SK-N-SH treated with all-trans-retinoic acid at 6 μM for 48 hours (cell line): ENCODE measurements around the gene PRELID3B.

ENCODE experiments used
- ATAC-seq: fragments of 200-7000 bp; cut with Tn5 transposase; 3 replicates; pipeline ENCODE4 v1.9.1; 2020; ENCODE audit warnings: mild to moderate bottlenecking, moderate library complexity
- ARNTL ChIP-seq: fragments of 450-650 bp; formaldehyde crosslinking; IDR thresholded peaks from 2 replicates; pipeline ENCODE4 v1.5.0; 2020; ENCODE audit warnings: low read depth, mild to moderate bottlenecking, moderate library complexity, borderline replicate concordance
- BACH2 ChIP-seq: fragments of 250-450 bp; sonication (Bioruptor Pico); IDR thresholded peaks from 2 replicates; pipeline ENCODE4 v1.9.0; 2021; ENCODE audit warnings: mild to moderate bottlenecking, borderline replicate concordance
- CREB5 ChIP-seq: fragments of 250-450 bp; sonication (Bioruptor Pico); IDR thresholded peaks from 2 replicates; pipeline ENCODE4 v1.5.1; 2020; ENCODE audit warnings: low read depth, mild to moderate bottlenecking, moderate library complexity
- CSDC2 ChIP-seq: fragments of 250-450 bp; sonication (Bioruptor Pico); IDR thresholded peaks from 2 replicates; pipeline ENCODE4 v1.5.0; 2020; ENCODE audit warnings: mild to moderate bottlenecking, moderate library complexity
- ESRRG ChIP-seq: fragments of 250-450 bp; sonication (Bioruptor Pico); IDR thresholded peaks from 2 replicates; pipeline ENCODE4 v1.6.1; 2021; ENCODE audit warnings: mild to moderate bottlenecking
- GLIS3 ChIP-seq: fragments of 250-450 bp; sonication (Bioruptor Pico); IDR thresholded peaks from 2 replicates; pipeline ENCODE4 v1.5.0; 2020; ENCODE audit warnings: mild to moderate bottlenecking, moderate library complexity
- ISL1 ChIP-seq: fragments of 250-450 bp; sonication (Bioruptor Pico); IDR thresholded peaks from 2 replicates; pipeline ENCODE4 v2.1.2; 2022; ENCODE audit warnings: mild to moderate bottlenecking, moderate library complexity
- OSR1 ChIP-seq: fragments of 250-450 bp; sonication (Bioruptor Pico); IDR thresholded peaks from 2 replicates; pipeline ENCODE4 v1.8.0; 2022; ENCODE audit warnings: moderate library complexity, mild to moderate bottlenecking, inconsistent platforms
- POU6F1 ChIP-seq: fragments of 250-450 bp; sonication (Bioruptor Pico); IDR thresholded peaks from 2 replicates; pipeline ENCODE4 v1.8.0; 2021; ENCODE audit warnings: low read depth, mild to moderate bottlenecking, moderate library complexity, borderline replicate concordance
- PPARA ChIP-seq: fragments of 250-450 bp; sonication (Bioruptor Pico); IDR thresholded peaks from 2 replicates; pipeline ENCODE4 v1.5.0; 2020; ENCODE audit warnings: mild to moderate bottlenecking, borderline replicate concordance
- RARB ChIP-seq: fragments of 250-450 bp; sonication (Bioruptor Pico); IDR thresholded peaks from 2 replicates; pipeline ENCODE4 v1.8.0; 2021; ENCODE audit warnings: mild to moderate bottlenecking, moderate library complexity
- SNAI2 ChIP-seq: fragments of 250-450 bp; sonication (Bioruptor Pico); IDR thresholded peaks from 2 replicates; pipeline ENCODE4 v1.5.0; 2020; ENCODE audit warnings: mild to moderate bottlenecking, moderate library complexity
- TOX ChIP-seq: fragments of 250-450 bp; sonication (Bioruptor Pico); IDR thresholded peaks from 2 replicates; pipeline ENCODE4 v1.8.0; 2021; ENCODE audit warnings: mild to moderate bottlenecking, moderate library complexity, borderline replicate concordance
- TSHZ2 ChIP-seq: fragments of 250-450 bp; sonication (Bioruptor Pico); IDR thresholded peaks from 2 replicates; pipeline ENCODE4 v1.5.0; 2020; ENCODE audit warnings: mild to moderate bottlenecking, moderate library complexity
- ZC3H10 ChIP-seq: fragments of 250-450 bp; sonication (Bioruptor Pico); IDR thresholded peaks from 2 replicates; pipeline ENCODE4 v1.5.1; 2021; ENCODE audit warnings: mild to moderate bottlenecking, moderate library complexity
- ZFP3 ChIP-seq: fragments of 250-450 bp; sonication (Bioruptor Pico); IDR thresholded peaks from 2 replicates; pipeline ENCODE4 v1.5.0; 2020; ENCODE audit warnings: mild to moderate bottlenecking, moderate library complexity
- ZFP30 ChIP-seq: fragments of 450-650 bp; formaldehyde crosslinking; IDR thresholded peaks from 2 replicates; pipeline ENCODE4 v1.5.0; 2022; ENCODE audit warnings: mild to moderate bottlenecking, moderate library complexity
- ZNF565 ChIP-seq: fragments of 450-650 bp; formaldehyde crosslinking; conservative IDR thresholded peaks from 2 replicates; pipeline ENCODE4 v1.5.0; 2020; ENCODE audit warnings: low read depth, mild to moderate bottlenecking, moderate library complexity
- ZNF70 ChIP-seq: fragments of 450-650 bp; formaldehyde crosslinking; IDR thresholded peaks from 2 replicates; pipeline ENCODE4 v1.5.0; 2020; ENCODE audit warnings: mild to moderate bottlenecking, moderate library complexity
- TF ChIP-seq, protein P1 (sequence below): fragments of 250-450 bp; sonication (Bioruptor Pico); IDR thresholded peaks from 2 replicates; pipeline ENCODE4 v1.8.0; 2020; ENCODE audit warnings: mild to moderate bottlenecking, moderate library complexity, borderline replicate concordance

PRELID3B gene

DNA sequence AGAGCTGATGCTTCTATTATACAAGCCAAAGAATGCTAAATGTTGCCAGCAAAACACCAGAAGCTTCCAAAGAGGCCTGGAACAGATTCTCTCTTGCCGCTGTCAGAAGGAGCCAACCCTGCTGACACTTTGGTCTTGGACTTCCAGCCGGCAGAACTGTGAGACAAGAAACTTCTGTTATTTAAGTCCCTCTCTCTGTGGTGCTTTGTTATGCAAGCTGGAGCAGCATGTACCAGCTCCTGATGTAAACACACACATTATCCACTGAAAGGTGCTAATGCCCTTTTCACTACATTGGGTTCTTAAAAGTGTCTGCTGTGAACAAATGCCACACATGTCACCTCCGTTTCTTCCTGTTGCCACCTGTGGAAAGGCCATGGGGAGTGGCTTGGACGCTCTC lies 25.9 kb upstream of the PRELID3B start (continued):
- TF ChIP-seq TSHZ2 (CRISPR knock-in tag): no peak
- TF ChIP-seq GLIS3 (CRISPR knock-in tag): no peak
- no peak for TF ChIP-seq SNAI2
- TF ChIP-seq, all 23 proteins: peak for 0

DNA sequence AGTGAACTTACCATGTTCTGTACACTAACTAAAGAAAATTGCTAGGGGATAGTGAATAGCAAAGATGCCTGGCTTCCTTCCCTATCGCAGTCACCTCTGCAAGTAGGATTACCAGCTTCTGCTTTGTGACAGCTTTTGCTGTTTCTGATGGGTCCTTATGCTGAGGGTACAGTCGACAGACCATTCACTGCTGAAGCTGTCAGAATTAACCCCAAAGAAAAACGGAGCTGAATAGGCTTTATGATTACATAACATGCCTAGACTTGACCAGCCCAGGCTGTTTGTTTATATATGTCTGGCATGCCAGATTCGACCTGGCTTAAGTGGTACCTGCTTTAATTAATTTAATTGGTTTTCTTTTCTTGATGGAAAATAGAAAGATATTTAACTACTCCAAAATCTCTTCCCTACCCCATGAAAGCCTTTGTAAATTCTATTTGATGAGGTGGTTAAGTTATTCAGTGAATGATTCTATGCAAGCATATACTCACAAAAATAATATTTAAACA lies 21.7 kb upstream of the PRELID3B start:
- ATAC-seq: peak; percentile 34; the same call in 2 of the 3 replicates
- TF ChIP-seq ISL1 (no peak), ZFP3 (CRISPR knock-in tag) (no peak), TOX (CRISPR knock-in tag) (no peak), TSHZ2 (CRISPR knock-in tag) (no peak), ZFP30 (CRISPR knock-in tag) (no peak), ZC3H10 (no peak)
- TF ChIP-seq, all 23 proteins: peak for 0

GRCh38 chr20:59063358-59064213 lies 21.0 kb upstream of the PRELID3B start:
- TF ChIP-seq ZFP3 (CRISPR knock-in tag) (0 out of 2 replicates have a peak, but pooled peaks have one; percentile 13), ISL1 (peak; percentile 26), PPARA (CRISPR knock-in tag) (no peak), ZC3H10 (peak; percentile 68; the same call in 1 of the 2 replicates)
- TF ChIP-seq, protein P1, sequence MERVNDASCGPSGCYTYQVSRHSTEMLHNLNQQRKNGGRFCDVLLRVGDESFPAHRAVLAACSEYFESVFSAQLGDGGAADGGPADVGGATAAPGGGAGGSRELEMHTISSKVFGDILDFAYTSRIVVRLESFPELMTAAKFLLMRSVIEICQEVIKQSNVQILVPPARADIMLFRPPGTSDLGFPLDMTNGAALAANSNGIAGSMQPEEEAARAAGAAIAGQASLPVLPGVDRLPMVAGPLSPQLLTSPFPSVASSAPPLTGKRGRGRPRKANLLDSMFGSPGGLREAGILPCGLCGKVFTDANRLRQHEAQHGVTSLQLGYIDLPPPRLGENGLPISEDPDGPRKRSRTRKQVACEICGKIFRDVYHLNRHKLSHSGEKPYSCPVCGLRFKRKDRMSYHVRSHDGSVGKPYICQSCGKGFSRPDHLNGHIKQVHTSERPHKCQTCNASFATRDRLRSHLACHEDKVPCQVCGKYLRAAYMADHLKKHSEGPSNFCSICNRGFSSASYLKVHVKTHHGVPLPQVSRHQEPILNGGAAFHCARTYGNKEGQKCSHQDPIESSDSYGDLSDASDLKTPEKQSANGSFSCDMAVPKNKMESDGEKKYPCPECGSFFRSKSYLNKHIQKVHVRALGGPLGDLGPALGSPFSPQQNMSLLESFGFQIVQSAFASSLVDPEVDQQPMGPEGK (CRISPR knock-in tag): no peak
- ATAC-seq: peak; percentile 93

- TF ChIP-seq ZC3H10: no peak
- TF ChIP-seq ZNF565 (CRISPR knock-in tag): no peak
- TF ChIP-seq POU6F1 (CRISPR knock-in tag): no peak
- TF ChIP-seq BACH2 (CRISPR knock-in tag): no peak
- no peak for TF ChIP-seq RARB (CRISPR knock-in tag)
- TF ChIP-seq OSR1 (CRISPR knock-in tag): no peak
- no peak for TF ChIP-seq ESRRG (CRISPR knock-in tag)
- no peak for TF ChIP-seq ARNTL
- TF ChIP-seq, protein P1 (CRISPR knock-in tag): no peak
- TF ChIP-seq ZNF70 (CRISPR knock-in tag): no peak
- TF ChIP-seq SNAI2: no peak
- no peak for TF ChIP-seq ZFP3 (CRISPR knock-in tag)
- no peak for TF ChIP-seq ISL1
- no peak for TF ChIP-seq GLIS3 (CRISPR knock-in tag)
- no peak for TF ChIP-seq CSDC2 (CRISPR knock-in tag)
- no peak for TF ChIP-seq TOX (CRISPR knock-in tag)
- TF ChIP-seq CREB5 (CRISPR knock-in tag): no peak
Measured at GRCh38 chr20:59062081-59062480, 19.5 kb upstream of the PRELID3B start.

More at GRCh38 chr20:59062081-59062480, 19.5 kb upstream of the PRELID3B start:
- ATAC-seq: no peak
